OCI-LY7 (cell line): ENCODE results near the gene PPA1. TPM values are rescaled to one million over a fixed set of nuclear protein-coding genes. Genes with fewer than 3 reads are reported as not detected.

Experiments
- BruUV-seq: library from RNA; stranded (reverse); fragments of 400-500 nt; replicated peaks from 2 replicates; lab custom pipeline; 2021; lab: Mats Ljungman, UMichigan
- CTCF ChIA-PET: fragments of 300-600 bp; sonication (Branson Sonifier 250); formaldehyde crosslinking; loops from one replicate; lab custom pipeline; 2022; ENCODE audit warnings: antibody characterized with exemption; ENCODE audit not compliant: unreplicated experiment; lab: Charles Lee
- POLR2A ChIA-PET: fragments of 300-600 bp; sonication (Branson Sonifier 250); formaldehyde crosslinking; loops from one replicate; lab custom pipeline; 2022; ENCODE audit warnings: antibody characterized with exemption; lab: Charles Lee
- DNase-seq: peaks from one replicate; pipeline ENCODE4 v3.0.0-alpha.2; 2015; ENCODE audit warnings: low spot score
- H2AFZ ChIP-seq: fragments of 200-600 bp; sonication (generic), shearing (Covaris generic); 2 replicates; pipeline ENCODE4 v1.6.1; 2014; ENCODE audit warnings: mild to moderate bottlenecking, antibody characterized with exemption, low read length, moderate library complexity
- H3K27ac ChIP-seq: fragments of 200-600 bp; sonication (generic); 2 replicates; pipeline ENCODE4 v1.5.1; 2014; ENCODE audit warnings: mixed run types, low read depth, mild to moderate bottlenecking, moderate library complexity, low read length, inconsistent platforms; ENCODE audit not compliant: poor library complexity, severe bottlenecking
- H3K36me3 ChIP-seq: fragments of 200-600 bp; sonication (generic); 2 replicates; pipeline ENCODE4 v1.6.1; 2014; ENCODE audit warnings: mild to moderate bottlenecking, antibody characterized with exemption, low read length, moderate library complexity, mixed read lengths; ENCODE audit not compliant: insufficient read depth
- H3K4me1 ChIP-seq: fragments of 200-600 bp; sonication (generic); 2 replicates; pipeline ENCODE4 v1.5.1; 2014; ENCODE audit warnings: mild to moderate bottlenecking, low read length; ENCODE audit not compliant: insufficient read depth, poor library complexity, severe bottlenecking
- H3K4me2 ChIP-seq: fragments of 200-600 bp; sonication (generic); 2 replicates; pipeline ENCODE4 v1.6.1; 2014; ENCODE audit warnings: mild to moderate bottlenecking, low read length
- H3K4me3 ChIP-seq: fragments of 200-600 bp; sonication (generic); 2 replicates; pipeline ENCODE4 v1.5.1; 2014; ENCODE audit warnings: mild to moderate bottlenecking, low read depth, low read length; ENCODE audit not compliant: poor library complexity, severe bottlenecking
- H3K79me2 ChIP-seq: fragments of 200-600 bp; sonication (generic); 2 replicates; pipeline ENCODE4 v1.6.1; 2016; ENCODE audit warnings: low read depth, mild to moderate bottlenecking, low read length, moderate library complexity, mixed read lengths; ENCODE audit not compliant: insufficient read depth
- H3K9me2 ChIP-seq: fragments of 200-600 bp; sonication (generic); 2 replicates; pipeline ENCODE4 v1.6.1; 2016; ENCODE audit warnings: mild to moderate bottlenecking, low read length, mixed read lengths; ENCODE audit not compliant: insufficient read depth
- H3K9me3 ChIP-seq: fragments of 200-600 bp; sonication (generic); 2 replicates; pipeline ENCODE4 v1.6.1; 2014; ENCODE audit warnings: mild to moderate bottlenecking, mixed run types, low read length, mixed read lengths
- H4K20me1 ChIP-seq: fragments of 200-600 bp; sonication (generic); 2 replicates; pipeline ENCODE4 v1.6.1; 2014; ENCODE audit warnings: mild to moderate bottlenecking, antibody characterized with exemption, low read length, moderate library complexity, mixed read lengths; ENCODE audit not compliant: insufficient read depth
- CTCF ChIP-seq: fragments of 200-600 bp; sonication (generic); conservative IDR thresholded peaks from 2 replicates; pipeline ENCODE4 v1.5.1; 2014; ENCODE audit warnings: mild to moderate bottlenecking, antibody characterized with exemption, low read length, moderate library complexity, mixed read lengths
- EZH2phosphoT487 ChIP-seq: fragments of 200-600 bp; sonication (generic); IDR thresholded peaks from 2 replicates; pipeline ENCODE4 v1.6.1; 2018; ENCODE audit warnings: low read depth, borderline replicate concordance, mild to moderate bottlenecking, mixed run types, antibody characterized with exemption, low read length, moderate library complexity, mixed read lengths
- intact Hi-C: fragments of 100-400 bp; cut with micrococcal nuclease; formaldehyde crosslinking; loops from one replicate; pipeline ENCODE4 v1.10.0; 2022; ENCODE audit not compliant: unreplicated experiment
- total RNA-seq, 2 experiments: library from RNA; depleted of rRNA in 1 of 2; stranded (reverse); fragments of >200 nt in 1 of 2; shearing (Covaris generic) in 1 of 2; gene quantifications; 2 replicates each; pipeline ENCODE4 v1.2.3, GENCODE V29; 2014 to 2022

The PPA1 gene
- total RNA-seq, 2 experiments from 2014 or later: 215 to 223 TPM

GRCh38 chr10:70254778-70255328, 21.6 kb upstream of the PPA1 start:
- Histone ChIP-seq H3K27ac (no peak overlapping the region), H3K79me2 (no peaks in the 10 kb centered on the region), H3K9me2 (no peaks in the 10 kb centered on the region), H3K4me1 (no peaks in the 10 kb centered on the region), H3K36me3 (no peaks in the 10 kb centered on the region), H3K9me3 (no peaks in the 10 kb centered on the region; the same call in 1 of the 2 replicates), H3K4me2 (no peak overlapping the region), H4K20me1 (no peaks in the 10 kb centered on the region), H3K4me3 (no peak overlapping the region), H2AFZ (no peak overlapping the region)
- no peak for TF ChIP-seq EZH2phosphoT487
- no peak for TF ChIP-seq CTCF
- ChIA-PET POLR2A (interaction anchor here (1.2 kb wide), 1 partner anchor 38 kb away, joined by 3 read pairs; no protein-coding TSS in a partner anchor), CTCF (no interaction called here)
- intact Hi-C loops: no loop called here
- no TSS peak for BruUV-seq
- DNase-seq: no peak

GRCh38 chr10:70253878-70254765, 20.9 kb upstream of the PPA1 start:
- Histone ChIP-seq H3K9me3 (no peaks in the 10 kb centered on the region; the same call in 1 of the 2 replicates), H2AFZ (no peak overlapping the region), H3K79me2 (no peaks in the 10 kb centered on the region), H3K4me2 (no peak overlapping the region), H4K20me1 (no peaks in the 10 kb centered on the region), H3K27ac (no peak overlapping the region), H3K4me3 (no peak overlapping the region), H3K36me3 (no peaks in the 10 kb centered on the region), H3K9me2 (no peaks in the 10 kb centered on the region), H3K4me1 (no peaks in the 10 kb centered on the region)
- BruUV-seq: no TSS peak
- ChIA-PET CTCF (no interaction called here), POLR2A (interaction anchor here (0.6 to 1.2 kb wide), 4 partner anchors 37 to 112 kb away, joined by 3 to 4 read pairs (median 3); no protein-coding TSS in a partner anchor)
- TF ChIP-seq CTCF: no peak
- no peak for TF ChIP-seq EZH2phosphoT487
- intact Hi-C loops: no loop called here
- DNase-seq: no peak
